HL-60 (cell line): ENCODE data around the gene MROH2A.

Experiments
- DNase-seq, 2 experiments: peaks; one replicate each; pipeline ENCODE4 v3.0.0-alpha.2; 2010 to 2020; ENCODE audit warnings: low read depth in 1 of 2, low spot score in 1 of 2
- H3K27ac ChIP-seq: fragments of 250-450 bp; sonication (Bioruptor Pico); replicated peaks from 2 replicates; pipeline ENCODE4 v1.5.1; 2020; ENCODE audit warnings: mild to moderate bottlenecking, moderate library complexity
- H3K27me3 ChIP-seq: fragments of 250-450 bp; sonication (Bioruptor Pico); 2 replicates; pipeline ENCODE4 v1.5.1; 2021; ENCODE audit warnings: mild to moderate bottlenecking, moderate library complexity; ENCODE audit not compliant: insufficient read depth, poor library complexity, severe bottlenecking
- H3K4me3 ChIP-seq: replicated peaks from 2 replicates; pipeline ENCODE4 v1.5.1; 2011; ENCODE audit warnings: mild to moderate bottlenecking, control low read depth, low read length; ENCODE audit not compliant: insufficient read depth
- GABPA ChIP-seq: IDR thresholded peaks from 2 replicates; pipeline ENCODE4 v1.6.1; 2012; ENCODE audit warnings: low read depth
- POLR2AphosphoS5 ChIP-seq: IDR thresholded peaks from 2 replicates; pipeline ENCODE4 v1.6.1; 2012; ENCODE audit warnings: low read depth
- REST ChIP-seq: IDR thresholded peaks from 2 replicates; pipeline ENCODE4 v1.6.1; 2012; ENCODE audit warnings: low read depth; ENCODE audit not compliant: insufficient replicate concordance
- SPI1 ChIP-seq: IDR thresholded peaks from 2 replicates; pipeline ENCODE4 v1.6.1; 2012; ENCODE audit warnings: low read depth, mild to moderate bottlenecking, borderline replicate concordance
- TF ChIP-seq, protein P1 (sequence below): IDR thresholded peaks from one replicate; pipeline ENCODE4 v1.5.1; 2011; ENCODE audit warnings: low read length, control low read depth, inconsistent platforms; ENCODE audit not compliant: insufficient read depth

MROH2A gene

DNA sequence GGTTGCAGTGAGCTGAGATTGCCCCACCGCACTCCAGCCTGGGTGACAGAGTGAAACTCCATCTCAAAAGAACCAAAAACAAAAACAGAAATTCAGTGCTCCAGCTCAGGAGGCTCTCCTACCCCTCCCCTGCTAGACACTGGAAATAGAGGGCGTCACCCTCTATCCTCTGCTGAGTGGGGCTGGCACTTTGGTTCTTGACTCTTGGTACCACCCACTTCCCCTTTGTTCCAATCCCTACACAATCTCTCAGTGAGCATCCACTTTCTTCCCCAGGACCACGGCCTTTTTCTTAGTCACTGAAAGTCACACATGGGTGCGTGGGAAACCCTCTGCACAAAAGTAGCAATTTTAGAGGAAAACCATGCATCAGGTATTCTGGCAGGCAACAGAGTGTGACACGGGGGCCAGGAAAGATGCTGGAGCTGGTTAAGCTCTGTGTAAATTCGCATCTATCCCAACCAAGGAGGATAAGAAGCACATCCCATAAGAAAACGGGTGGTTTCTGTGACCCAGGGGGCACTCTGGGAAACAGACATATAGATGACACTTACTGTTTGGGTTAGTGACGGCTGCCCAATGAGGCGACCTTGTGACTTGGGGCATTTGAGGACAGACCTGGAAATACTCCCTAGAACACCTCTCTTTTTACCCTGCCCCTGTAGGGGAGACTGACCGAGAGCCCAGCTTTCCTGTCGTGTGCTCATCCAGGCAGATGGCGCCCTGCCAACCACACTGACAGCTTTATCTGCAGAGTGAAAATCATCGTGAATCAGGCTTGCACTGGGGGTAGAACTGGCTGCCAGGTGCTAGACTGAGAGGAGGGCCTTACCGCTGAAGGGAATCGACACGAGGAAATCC lies 68.5 kb downstream of the MROH2A start:
- DNase-seq = no peak
- Histone ChIP-seq H3K4me3 (no peak overlapping the region), H3K27ac (no peak overlapping the region), H3K27me3 (no peaks in the 10 kb centered on the region)
- TF ChIP-seq GABPA (no peak), POLR2AphosphoS5 (no peak), SPI1 (0 out of 2 replicates have a peak, but pooled peaks have one; percentile 26)

DNA sequence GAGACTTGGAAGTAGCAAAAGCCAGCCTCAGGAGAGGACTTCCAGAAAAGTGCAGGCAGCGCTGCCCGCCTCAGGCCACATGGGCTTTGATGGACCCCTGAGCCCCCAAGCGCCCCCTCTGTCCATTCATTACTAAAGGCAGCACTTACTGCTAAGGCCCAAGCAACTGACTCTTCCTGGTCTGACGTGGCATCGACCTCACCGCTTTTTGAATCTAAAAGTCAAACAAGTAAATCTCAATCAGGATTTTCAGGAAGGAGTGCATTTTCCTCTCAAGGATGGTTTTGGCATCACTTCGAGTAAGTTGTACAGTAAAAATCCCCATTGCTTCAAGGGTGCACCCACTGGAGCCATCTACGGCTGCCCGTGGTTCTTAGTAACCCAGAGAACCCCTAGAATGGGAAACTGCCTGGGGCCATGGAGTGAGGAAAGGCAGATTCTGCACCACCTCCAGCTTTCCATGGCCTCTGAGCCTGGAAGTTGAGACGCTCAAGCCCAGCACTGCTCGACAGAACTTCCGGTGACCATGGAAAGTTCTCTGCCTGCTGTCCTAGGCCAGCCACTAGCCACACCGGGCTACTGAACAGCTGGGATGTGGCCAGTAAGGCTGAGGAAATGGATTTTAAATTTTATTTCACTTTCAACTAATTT lies 69.2 kb downstream of the MROH2A start:
- H3K27ac ChIP-seq = no peak overlapping the region
- TF ChIP-seq POLR2AphosphoS5 (no peak), REST (no peak), GABPA (no peak), SPI1 (no peak)
- TF ChIP-seq, protein P1, sequence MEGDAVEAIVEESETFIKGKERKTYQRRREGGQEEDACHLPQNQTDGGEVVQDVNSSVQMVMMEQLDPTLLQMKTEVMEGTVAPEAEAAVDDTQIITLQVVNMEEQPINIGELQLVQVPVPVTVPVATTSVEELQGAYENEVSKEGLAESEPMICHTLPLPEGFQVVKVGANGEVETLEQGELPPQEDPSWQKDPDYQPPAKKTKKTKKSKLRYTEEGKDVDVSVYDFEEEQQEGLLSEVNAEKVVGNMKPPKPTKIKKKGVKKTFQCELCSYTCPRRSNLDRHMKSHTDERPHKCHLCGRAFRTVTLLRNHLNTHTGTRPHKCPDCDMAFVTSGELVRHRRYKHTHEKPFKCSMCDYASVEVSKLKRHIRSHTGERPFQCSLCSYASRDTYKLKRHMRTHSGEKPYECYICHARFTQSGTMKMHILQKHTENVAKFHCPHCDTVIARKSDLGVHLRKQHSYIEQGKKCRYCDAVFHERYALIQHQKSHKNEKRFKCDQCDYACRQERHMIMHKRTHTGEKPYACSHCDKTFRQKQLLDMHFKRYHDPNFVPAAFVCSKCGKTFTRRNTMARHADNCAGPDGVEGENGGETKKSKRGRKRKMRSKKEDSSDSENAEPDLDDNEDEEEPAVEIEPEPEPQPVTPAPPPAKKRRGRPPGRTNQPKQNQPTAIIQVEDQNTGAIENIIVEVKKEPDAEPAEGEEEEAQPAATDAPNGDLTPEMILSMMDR = no peak
- no peak for DNase-seq
- no peaks in the 10 kb centered on the region for H3K27me3 ChIP-seq
- H3K4me3 ChIP-seq = no peak overlapping the region

- TF ChIP-seq, protein P1 = no peak
- TF ChIP-seq GABPA = no peak
- no peak for TF ChIP-seq POLR2AphosphoS5
- TF ChIP-seq SPI1 = no peak
- TF ChIP-seq REST = no peak
- H3K27me3 ChIP-seq = no peaks in the 10 kb centered on the region
- no peak overlapping the region for H3K27ac ChIP-seq
- H3K4me3 ChIP-seq = no peak overlapping the region
- DNase-seq = no peak
These were observed 70.1 kb downstream of the MROH2A start for GRCh38 chr2:233848276-233848675.

DNA sequence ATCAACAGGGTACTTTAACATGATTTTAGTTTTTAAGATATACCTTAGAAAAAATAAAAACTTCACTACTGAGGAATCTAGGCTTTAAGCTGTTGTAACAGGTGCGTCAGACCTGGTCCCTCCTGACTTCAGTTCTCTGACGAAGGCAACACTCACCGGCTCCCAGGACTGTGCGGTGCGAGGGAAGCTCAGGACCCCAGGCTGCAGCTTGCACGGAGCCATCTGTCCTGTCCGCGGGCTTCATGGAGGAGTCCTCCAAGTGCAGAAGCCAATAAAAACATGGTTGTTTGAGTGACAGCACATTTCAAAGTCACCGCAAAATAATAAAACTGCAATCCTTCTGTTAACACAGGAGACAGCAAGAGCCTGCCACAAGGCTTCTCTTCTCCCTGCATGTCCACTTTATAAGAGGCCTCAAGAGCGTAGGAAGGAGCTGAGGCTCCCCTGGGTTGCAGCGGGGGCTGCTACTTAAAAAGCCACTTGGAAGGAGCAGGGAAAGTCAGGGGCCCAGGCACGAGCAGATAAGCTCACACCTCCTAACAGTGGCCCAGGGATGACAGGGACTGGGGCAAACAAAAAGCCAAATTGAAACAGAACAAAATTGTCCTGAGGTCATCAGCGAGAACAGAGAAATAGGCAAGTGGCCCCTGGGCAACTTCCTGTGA lies 71.6 kb downstream of the MROH2A start:
- TF ChIP-seq, protein P1 = no peak
- no peak for TF ChIP-seq SPI1
- Histone ChIP-seq H3K27ac (no peak overlapping the region), H3K27me3 (no peaks in the 10 kb centered on the region), H3K4me3 (no peak overlapping the region)
- no peak for DNase-seq
